PC-9 (cell line): ENCODE measurements around the gene SDK1.

Experiments used
- EZH2 ChIP-seq: fragments of 200-600 bp; sonication (generic); IDR thresholded peaks from 2 replicates; pipeline ENCODE4 v1.8.0; 2017; ENCODE audit warnings: antibody characterized with exemption, low read depth
- TF ChIP-seq, protein P1 (sequence below): fragments of 200-600 bp; sonication (generic); conservative IDR thresholded peaks from 2 replicates; pipeline ENCODE4 v1.6.1; 2017; ENCODE audit warnings: mixed run types, antibody characterized with exemption, mild to moderate bottlenecking, moderate library complexity

DNA sequence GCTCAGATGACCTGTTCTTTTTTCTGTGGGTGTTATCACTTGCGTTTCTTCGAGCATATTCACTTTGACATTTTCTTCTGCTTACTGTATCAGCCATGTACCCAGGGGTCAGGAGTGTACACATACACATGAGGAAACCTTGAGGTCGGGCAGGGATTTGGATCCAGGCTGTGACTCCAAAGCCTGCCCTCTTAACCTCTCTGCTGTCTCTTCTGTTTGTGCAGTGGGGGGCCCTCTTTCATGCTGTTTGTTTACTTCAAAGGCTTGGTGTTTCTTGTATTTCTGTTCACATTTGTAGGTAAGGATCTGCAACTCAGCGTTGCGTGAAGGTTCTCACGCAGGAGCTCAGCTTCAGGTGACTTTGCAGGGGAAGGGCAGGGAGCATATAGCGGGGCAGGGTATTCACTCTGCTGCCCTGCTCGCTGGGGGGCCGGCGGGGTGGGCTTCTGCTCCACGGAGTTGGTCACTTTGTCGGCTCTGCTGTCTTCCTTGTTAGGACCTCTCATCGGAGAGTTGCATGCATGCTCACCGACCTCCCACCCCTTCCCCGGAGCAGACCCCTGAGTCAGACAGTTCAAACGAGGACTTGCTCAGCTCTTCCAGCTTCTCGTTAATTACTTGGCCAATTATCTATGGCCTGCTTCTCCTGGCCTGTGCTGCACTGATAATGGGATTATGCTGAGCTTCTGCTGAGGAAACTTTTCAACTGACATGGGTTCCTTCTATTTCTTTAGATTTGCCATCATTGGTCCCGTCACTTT is 77.5 kb downstream of the SDK1 start:
- TF ChIP-seq, protein P1, sequence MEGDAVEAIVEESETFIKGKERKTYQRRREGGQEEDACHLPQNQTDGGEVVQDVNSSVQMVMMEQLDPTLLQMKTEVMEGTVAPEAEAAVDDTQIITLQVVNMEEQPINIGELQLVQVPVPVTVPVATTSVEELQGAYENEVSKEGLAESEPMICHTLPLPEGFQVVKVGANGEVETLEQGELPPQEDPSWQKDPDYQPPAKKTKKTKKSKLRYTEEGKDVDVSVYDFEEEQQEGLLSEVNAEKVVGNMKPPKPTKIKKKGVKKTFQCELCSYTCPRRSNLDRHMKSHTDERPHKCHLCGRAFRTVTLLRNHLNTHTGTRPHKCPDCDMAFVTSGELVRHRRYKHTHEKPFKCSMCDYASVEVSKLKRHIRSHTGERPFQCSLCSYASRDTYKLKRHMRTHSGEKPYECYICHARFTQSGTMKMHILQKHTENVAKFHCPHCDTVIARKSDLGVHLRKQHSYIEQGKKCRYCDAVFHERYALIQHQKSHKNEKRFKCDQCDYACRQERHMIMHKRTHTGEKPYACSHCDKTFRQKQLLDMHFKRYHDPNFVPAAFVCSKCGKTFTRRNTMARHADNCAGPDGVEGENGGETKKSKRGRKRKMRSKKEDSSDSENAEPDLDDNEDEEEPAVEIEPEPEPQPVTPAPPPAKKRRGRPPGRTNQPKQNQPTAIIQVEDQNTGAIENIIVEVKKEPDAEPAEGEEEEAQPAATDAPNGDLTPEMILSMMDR = no peak
- no peak for TF ChIP-seq EZH2
